OCI-LY1 (cell line): ENCODE data around the gene PUM2.

ENCODE experiments used
- H2AFZ ChIP-seq: fragments of 200-600 bp; sonication (generic), shearing (Covaris generic); 2 replicates; pipeline ENCODE4 v1.6.0; 2014; ENCODE audit warnings: antibody characterized with exemption, mild to moderate bottlenecking, low read length
- H3F3A ChIP-seq: fragments of 200-600 bp; sonication (generic), shearing (Covaris generic); 2 replicates; pipeline ENCODE4 v1.6.0; 2014; ENCODE audit warnings: mild to moderate bottlenecking, antibody characterized with exemption, low read length, moderate library complexity; ENCODE audit not compliant: insufficient read depth
- H3K27ac ChIP-seq: fragments of 200-600 bp; sonication (generic); 2 replicates; pipeline ENCODE4 v1.5.1; 2014; ENCODE audit warnings: low read length, mixed run types, mild to moderate bottlenecking, low read depth; ENCODE audit not compliant: poor library complexity, severe bottlenecking
- H3K27me3 ChIP-seq: fragments of 200-600 bp; sonication (generic); 2 replicates; pipeline ENCODE4 v1.6.0; 2014; ENCODE audit warnings: antibody characterized with exemption, mild to moderate bottlenecking, low read length, moderate library complexity; ENCODE audit not compliant: insufficient read depth
- H3K36me3 ChIP-seq: fragments of 200-600 bp; sonication (generic); 2 replicates; pipeline ENCODE4 v1.6.1; 2014; ENCODE audit warnings: mild to moderate bottlenecking, antibody characterized with exemption, low read length, moderate library complexity, mixed read lengths; ENCODE audit not compliant: insufficient read depth
- H3K4me1 ChIP-seq: fragments of 200-600 bp; sonication (generic); 2 replicates; pipeline ENCODE4 v1.5.1; 2014; ENCODE audit warnings: mild to moderate bottlenecking, low read length, moderate library complexity; ENCODE audit not compliant: insufficient read depth, severe bottlenecking
- H3K4me2 ChIP-seq: fragments of 200-600 bp; sonication (generic), shearing (Covaris generic); 2 replicates; pipeline ENCODE4 v1.6.1; 2014; ENCODE audit warnings: low read length
- H3K4me3 ChIP-seq: fragments of 200-600 bp; sonication (generic); 2 replicates; pipeline ENCODE4 v1.5.1; 2014; ENCODE audit warnings: low read length, low read depth, mild to moderate bottlenecking, mixed read lengths; ENCODE audit not compliant: poor library complexity, severe bottlenecking
- H3K79me2 ChIP-seq: fragments of 200-600 bp; shearing (Covaris generic); 2 replicates; pipeline ENCODE4 v1.6.1; 2016; ENCODE audit warnings: mixed run types, low read length, mixed read lengths; ENCODE audit not compliant: insufficient read depth
- H3K9ac ChIP-seq: fragments of 200-600 bp; sonication (generic), shearing (Covaris generic); 2 replicates; pipeline ENCODE4 v1.6.1; 2014; ENCODE audit warnings: mild to moderate bottlenecking, low read length, mixed read lengths
- H3K9me2 ChIP-seq: fragments of 200-600 bp; sonication (generic), shearing (Covaris generic); 2 replicates; pipeline ENCODE4 v1.6.1; 2014; ENCODE audit warnings: low read depth, mild to moderate bottlenecking, low read length, mixed read lengths
- H3K9me3 ChIP-seq: fragments of 200-600 bp; shearing (Covaris generic); 2 replicates; pipeline ENCODE4 v1.6.1; 2014; ENCODE audit warnings: low read length, mixed read lengths
- H4K20me1 ChIP-seq: fragments of 200-600 bp; sonication (generic), shearing (Covaris generic); 2 replicates; pipeline ENCODE4 v1.6.0; 2016; ENCODE audit warnings: mild to moderate bottlenecking, low read length; ENCODE audit not compliant: insufficient read depth
- EZH2 ChIP-seq: fragments of 200-600 bp; sonication (generic), shearing (Covaris generic); IDR thresholded peaks from 2 replicates; pipeline ENCODE4 v1.8.0; 2017; ENCODE audit warnings: borderline replicate concordance, mixed run types, mild to moderate bottlenecking, antibody characterized with exemption, low read length, moderate library complexity, mixed read lengths
- TF ChIP-seq, protein P1 (sequence below): fragments of 200-600 bp; sonication (generic), shearing (Covaris generic); IDR thresholded peaks from 2 replicates; pipeline ENCODE4 v1.5.1; 2017; ENCODE audit warnings: mild to moderate bottlenecking, antibody characterized with exemption, low read length, moderate library complexity, mixed read lengths

PUM2 gene

DNA sequence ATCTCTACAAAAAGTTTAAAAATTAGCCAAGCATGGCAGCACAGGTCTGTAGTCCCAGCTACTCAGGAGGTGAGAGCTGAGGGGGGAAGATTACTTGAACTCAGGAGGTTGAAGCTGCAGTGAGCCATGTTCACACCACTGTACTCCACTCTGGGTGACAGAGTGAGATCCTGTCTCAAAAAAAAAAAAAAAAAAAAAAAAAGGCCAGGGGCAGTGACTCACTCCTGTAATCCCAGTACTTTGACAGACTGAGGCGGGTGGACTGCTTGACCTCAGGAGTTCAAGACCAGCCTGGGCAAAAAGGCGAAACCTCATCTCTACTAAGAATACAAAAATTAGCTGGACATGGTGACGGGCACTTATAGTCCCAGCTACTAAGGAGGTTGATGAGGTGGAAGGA lies 37.0 kb downstream of the PUM2 start:
- no peaks in the 10 kb centered on the region for H3K27me3 ChIP-seq
- no peak overlapping the region for H3K9ac ChIP-seq
- no peak overlapping the region for H3K27ac ChIP-seq
- no peak overlapping the region for H3K4me2 ChIP-seq
- no peaks in the 10 kb centered on the region for H3K4me1 ChIP-seq
- H3K4me3 ChIP-seq = no peak overlapping the region
- H3F3A ChIP-seq = no peaks in the 10 kb centered on the region
- no peaks in the 10 kb centered on the region for H3K9me3 ChIP-seq
- H4K20me1 ChIP-seq = no peaks in the 10 kb centered on the region
- no peaks in the 10 kb centered on the region; the same call in 1 of the 2 replicates for H3K79me2 ChIP-seq
- H3K9me2 ChIP-seq = no peaks in the 10 kb centered on the region
- H2AFZ ChIP-seq = no peak overlapping the region
- H3K36me3 ChIP-seq = peaks cover 92% of the 10 kb centered on the region
- TF ChIP-seq, protein P1, sequence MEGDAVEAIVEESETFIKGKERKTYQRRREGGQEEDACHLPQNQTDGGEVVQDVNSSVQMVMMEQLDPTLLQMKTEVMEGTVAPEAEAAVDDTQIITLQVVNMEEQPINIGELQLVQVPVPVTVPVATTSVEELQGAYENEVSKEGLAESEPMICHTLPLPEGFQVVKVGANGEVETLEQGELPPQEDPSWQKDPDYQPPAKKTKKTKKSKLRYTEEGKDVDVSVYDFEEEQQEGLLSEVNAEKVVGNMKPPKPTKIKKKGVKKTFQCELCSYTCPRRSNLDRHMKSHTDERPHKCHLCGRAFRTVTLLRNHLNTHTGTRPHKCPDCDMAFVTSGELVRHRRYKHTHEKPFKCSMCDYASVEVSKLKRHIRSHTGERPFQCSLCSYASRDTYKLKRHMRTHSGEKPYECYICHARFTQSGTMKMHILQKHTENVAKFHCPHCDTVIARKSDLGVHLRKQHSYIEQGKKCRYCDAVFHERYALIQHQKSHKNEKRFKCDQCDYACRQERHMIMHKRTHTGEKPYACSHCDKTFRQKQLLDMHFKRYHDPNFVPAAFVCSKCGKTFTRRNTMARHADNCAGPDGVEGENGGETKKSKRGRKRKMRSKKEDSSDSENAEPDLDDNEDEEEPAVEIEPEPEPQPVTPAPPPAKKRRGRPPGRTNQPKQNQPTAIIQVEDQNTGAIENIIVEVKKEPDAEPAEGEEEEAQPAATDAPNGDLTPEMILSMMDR = no peak
- no peak for TF ChIP-seq EZH2

DNA sequence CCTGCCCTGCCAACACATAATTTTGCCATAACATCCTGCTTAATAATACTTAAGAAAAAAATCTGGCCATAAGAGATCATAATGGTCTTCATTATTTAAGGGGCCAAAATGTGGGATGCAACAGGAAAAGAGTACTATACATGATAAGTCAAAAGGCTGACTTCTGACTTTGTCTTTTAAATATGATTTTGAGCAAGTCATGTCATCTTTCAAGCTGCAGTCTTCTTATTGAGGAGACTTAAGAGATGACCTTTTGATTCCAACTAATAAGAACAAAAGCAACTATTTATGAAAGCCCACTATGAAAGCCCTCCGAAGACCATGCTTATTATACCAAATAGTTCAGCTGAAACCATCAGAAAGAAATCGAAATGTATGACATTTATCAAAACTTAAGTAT lies 41.6 kb downstream of the PUM2 start:
- Histone ChIP-seq H3F3A (no peaks in the 10 kb centered on the region), H3K4me1 (no peaks in the 10 kb centered on the region), H3K9ac (no peak overlapping the region), H2AFZ (no peak overlapping the region), H3K36me3 (peaks cover 96% of the 10 kb centered on the region), H3K9me2 (no peaks in the 10 kb centered on the region), H3K9me3 (no peaks in the 10 kb centered on the region), H3K27me3 (no peaks in the 10 kb centered on the region), H3K79me2 (no peaks in the 10 kb centered on the region; the same call in 1 of the 2 replicates), H3K4me2 (no peak overlapping the region), H3K4me3 (no peak overlapping the region), H4K20me1 (no peaks in the 10 kb centered on the region), H3K27ac (no peak overlapping the region)
- TF ChIP-seq EZH2 = no peak
- TF ChIP-seq, protein P1 = no peak

GRCh38 chr2:20307311-20307710 lies 43.3 kb downstream of the PUM2 start:
- Histone ChIP-seq H3K27me3 (no peaks in the 10 kb centered on the region), H3K4me1 (no peaks in the 10 kb centered on the region), H3K27ac (no peak overlapping the region), H3K36me3 (peaks cover 99% of the 10 kb centered on the region), H3F3A (no peaks in the 10 kb centered on the region), H3K9me3 (no peaks in the 10 kb centered on the region), H3K9ac (no peak overlapping the region), H3K79me2 (no peaks in the 10 kb centered on the region; the same call in 1 of the 2 replicates), H3K9me2 (no peaks in the 10 kb centered on the region), H2AFZ (no peak overlapping the region), H4K20me1 (no peaks in the 10 kb centered on the region), H3K4me2 (no peak overlapping the region), H3K4me3 (no peak overlapping the region)
- TF ChIP-seq, protein P1 = no peak
- TF ChIP-seq EZH2 = no peak
